A549 (cell line): ENCODE results near the gene TCEAL1. TPM values are rescaled to one million over a fixed set of nuclear protein-coding genes. Genes with fewer than 3 reads are reported as not detected.

Source experiments
- ATAC-seq, 2 experiments: fragments of 200-7000 bp in 1 of 2; fragments of >200 bp in 1 of 2; cut with Nextera tagmentation in 1 of 2; cut with Tn5 transposase in 1 of 2; 3 replicates each; pipeline versions ENCODE4 v1.8.0 to v1.9.1; 2018 to 2020; ENCODE audit warnings: mild to moderate bottlenecking in 1 of 2, moderate library complexity in 1 of 2
- CTCF ChIA-PET: fragments of 300-600 bp; sonication (Branson Sonifier 250); formaldehyde crosslinking; extraction: SDS; loops from one replicate; lab custom pipeline; 2021; ENCODE audit warnings: antibody characterized with exemption, inconsistent platforms; lab: Yijun Ruan, JAX
- POLR2A ChIA-PET: fragments of 350-600 bp; formaldehyde crosslinking; extraction: SDS; loops from one replicate; lab custom pipeline; 2021; ENCODE audit warnings: antibody characterized with exemption, inconsistent platforms; lab: Yijun Ruan, JAX
- DNase-seq, 2 experiments: peaks; one replicate each; pipeline versions ENCODE4 v3.0.0 to v3.0.0-alpha.2; 2011 to 2016; ENCODE audit warnings: low read depth in 1 of 2, low spot score in 1 of 2
- FAIRE-seq: peaks from 2 replicates; lab custom pipeline; 2011; peaks lifted over from hg19 to GRCh38; lab: Jason Lieb, UNC
- H3K27ac ChIP-seq, 2 experiments: fragments of >200 bp; sonication (Bioruptor Twin); formaldehyde crosslinking; 3 replicates each; pipeline ENCODE4 v1.5.1; 2016 to 2017
- H3K4me1 ChIP-seq: fragments of >200 bp; sonication (Bioruptor Twin); formaldehyde crosslinking; 3 replicates; pipeline ENCODE4 v1.6.1; 2016
- H3K4me2 ChIP-seq: fragments of >200 bp; sonication (Bioruptor Twin); formaldehyde crosslinking; 3 replicates; pipeline ENCODE4 v1.6.1; 2016
- H3K4me3 ChIP-seq: fragments of >200 bp; sonication (Bioruptor Twin); formaldehyde crosslinking; 3 replicates; pipeline ENCODE4 v1.5.1; 2016
- H3K9me3 ChIP-seq: fragments of >200 bp; sonication (Bioruptor Twin); formaldehyde crosslinking; 3 replicates; pipeline ENCODE4 v1.6.1; 2016
- CBX8 ChIP-seq: fragments of 200-600 bp; sonication (generic); IDR thresholded peaks from 2 replicates; pipeline ENCODE4 v1.6.1; 2016
- CEBPB ChIP-seq, 2 experiments: fragments of >200 bp in 1 of 2; sonication (Bioruptor Twin) in 1 of 2; formaldehyde crosslinking in 1 of 2; IDR thresholded peaks; 2 replicates each; pipeline ENCODE4 v1.6.1; 2012 to 2016
- EP300 ChIP-seq, 2 experiments: fragments of >200 bp; sonication (Bioruptor Twin); formaldehyde crosslinking; IDR thresholded peaks; 2 replicates in 1 of 2; 3 replicates in 1 of 2; pipeline ENCODE4 v1.6.1; 2016 to 2017
- FOSB ChIP-seq: fragments of 250-450 bp; sonication (Bioruptor Pico); IDR thresholded peaks from 2 replicates; pipeline ENCODE4 v1.5.0; 2020; ENCODE audit warnings: mild to moderate bottlenecking, moderate library complexity
- GATA3 ChIP-seq: IDR thresholded peaks from 2 replicates; pipeline ENCODE4 v1.6.1; 2012; ENCODE audit warnings: borderline replicate concordance
- JUNB ChIP-seq: fragments of >200 bp; sonication (Bioruptor Twin); formaldehyde crosslinking; IDR thresholded peaks from 2 replicates; pipeline ENCODE4 v1.6.1; 2016
- MAX ChIP-seq: IDR thresholded peaks from 2 replicates; pipeline ENCODE4 v1.6.1; 2012
- MYC ChIP-seq: IDR thresholded peaks from 2 replicates; pipeline ENCODE4 v1.6.1; 2012; ENCODE audit warnings: mild to moderate bottlenecking, inconsistent platforms, low read length, improper control_type of control experiment, borderline replicate concordance
- NPAS2 ChIP-seq: fragments of 250-450 bp; sonication (Bioruptor Pico); IDR thresholded peaks from 2 replicates; pipeline ENCODE4 v1.8.0; 2022; ENCODE audit warnings: mild to moderate bottlenecking, moderate library complexity, borderline replicate concordance
- NR3C1 ChIP-seq: fragments of >200 bp; sonication (Bioruptor Twin); formaldehyde crosslinking; IDR thresholded peaks from 3 replicates; pipeline ENCODE4 v1.6.1; 2017
- POLR2A ChIP-seq: IDR thresholded peaks from 2 replicates; pipeline ENCODE4 v1.6.1; 2012; ENCODE audit warnings: mild to moderate bottlenecking, low read length
- SREBF2 ChIP-seq: fragments of 450-650 bp; IDR thresholded peaks from 2 replicates; pipeline ENCODE4 v1.6.1; 2014; ENCODE audit warnings: mild to moderate bottlenecking, moderate library complexity
- TP53 ChIP-seq: fragments of 250-450 bp; sonication (Bioruptor Pico); IDR thresholded peaks from 2 replicates; pipeline ENCODE4 v1.5.0; 2021; ENCODE audit warnings: mild to moderate bottlenecking, moderate library complexity
- ZFP36 ChIP-seq: fragments of 450-650 bp; IDR thresholded peaks from 2 replicates; pipeline ENCODE4 v1.6.1; 2014; ENCODE audit warnings: borderline replicate concordance; ENCODE audit not compliant: partially characterized antibody
- ZSCAN20 ChIP-seq: fragments of 250-450 bp; sonication (Bioruptor Pico); IDR thresholded peaks from 2 replicates; pipeline ENCODE4 v1.8.0; 2022; ENCODE audit warnings: mild to moderate bottlenecking, moderate library complexity
- WGBS: methylation state at CpG from one replicate; pipeline ENCODE4 v1.1.6; 2017; ENCODE audit errors: missing lambda C conversion rate; 5-methylcytosine and 5-hydroxymethylcytosine counted together
- polyA plus RNA-seq, 4 experiments: library from polyadenylated mRNA; depleted of rRNA in 3 of 4; stranded (reverse); fragments of >200 nt; fragmentation: RNase III in 1 of 4; extraction: RNeasy Plus Mini Kit Qiagen cat#74134 plus additional on column Dnase treatment in 1 of 4; gene quantifications; 2 replicates in 3 of 4; 3 replicates in 1 of 4; pipeline ENCODE4 v1.2.3, GENCODE V29; 2011 to 2017
- TF ChIP-seq, protein P1 (sequence below): fragments of 250-450 bp; sonication (Bioruptor Pico); IDR thresholded peaks from 2 replicates; pipeline ENCODE4 v1.5.0; 2021; ENCODE audit warnings: mild to moderate bottlenecking, moderate library complexity, borderline replicate concordance
- TF ChIP-seq, protein P2 (sequence below): fragments of 150-350 bp; IDR thresholded peaks from 2 replicates; pipeline ENCODE4 v1.6.1; 2014; ENCODE audit warnings: low read depth, mild to moderate bottlenecking, low read length

Gene TCEAL1
- polyA plus RNA-seq, 2 of the 4 experiments (the other 2 are of a cell fraction), result 40.7 to 42.1 TPM

- ChIA-PET CTCF (interaction anchor here (3.6 kb wide), 1 partner anchor 37 kb away, joined by 21 read pairs; no protein-coding TSS in a partner anchor), POLR2A (interaction anchor here (0.9 kb wide), 1 partner anchor 36 kb away, joined by 3 read pairs; no protein-coding TSS in a partner anchor)
- WGBS, result 73% methylated on average over 2 of the region's 3 CpGs
- Histone ChIP-seq H3K4me3 (no peak overlapping the region), H3K4me2 (no peak overlapping the region), H3K27ac (no peak overlapping the region), H3K4me1 (no peaks in the 10 kb centered on the region), H3K9me3 (no peaks in the 10 kb centered on the region)
- DNase-seq (no peak), FAIRE-seq (peak; percentile 56), ATAC-seq (peak in 1 of 2 experiments; percentile 49; a peak in 1 of 6 replicates)
- TF ChIP-seq TP53 (no peak), ZFP36 (no peak)
Measured at GRCh38 chrX:103666202-103667107, 37.7 kb downstream of the TCEAL1 start.

- POLR2A ChIA-PET, result no interaction called here
- DNase-seq (no peak), ATAC-seq (no peak), FAIRE-seq (no peak)
- Histone ChIP-seq H3K4me3 (no peak overlapping the region), H3K4me2 (no peak overlapping the region), H3K27ac (no peak overlapping the region), H3K4me1 (no peaks in the 10 kb centered on the region), H3K9me3 (no peaks in the 10 kb centered on the region)
- TF ChIP-seq MAX, result no peak
- TF ChIP-seq MYC, result no peak
- TF ChIP-seq EP300 (IDR thresholded peaks at IDR 0.05), result no peak
- no peak for TF ChIP-seq NPAS2
- no peak for TF ChIP-seq ZFP36
- no peak for TF ChIP-seq TP53
- no peak for TF ChIP-seq GATA3
- TF ChIP-seq JUNB, result no peak
- no peak for TF ChIP-seq CEBPB (IDR thresholded peaks at IDR 0.05)
- TF ChIP-seq, protein P1, sequence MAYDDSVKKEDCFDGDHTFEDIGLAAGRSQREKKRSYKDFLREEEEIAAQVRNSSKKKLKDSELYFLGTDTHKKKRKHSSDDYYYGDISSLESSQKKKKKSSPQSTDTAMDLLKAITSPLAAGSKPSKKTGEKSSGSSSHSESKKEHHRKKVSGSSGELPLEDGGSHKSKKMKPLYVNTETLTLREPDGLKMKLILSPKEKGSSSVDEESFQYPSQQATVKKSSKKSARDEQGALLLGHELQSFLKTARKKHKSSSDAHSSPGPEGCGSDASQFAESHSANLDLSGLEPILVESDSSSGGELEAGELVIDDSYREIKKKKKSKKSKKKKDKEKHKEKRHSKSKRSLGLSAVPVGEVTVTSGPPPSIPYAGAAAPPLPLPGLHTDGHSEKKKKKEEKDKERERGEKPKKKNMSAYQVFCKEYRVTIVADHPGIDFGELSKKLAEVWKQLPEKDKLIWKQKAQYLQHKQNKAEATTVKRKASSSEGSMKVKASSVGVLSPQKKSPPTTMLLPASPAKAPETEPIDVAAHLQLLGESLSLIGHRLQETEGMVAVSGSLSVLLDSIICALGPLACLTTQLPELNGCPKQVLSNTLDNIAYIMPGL (CRISPR knock-in tag), result no peak
- TF ChIP-seq, protein P2, sequence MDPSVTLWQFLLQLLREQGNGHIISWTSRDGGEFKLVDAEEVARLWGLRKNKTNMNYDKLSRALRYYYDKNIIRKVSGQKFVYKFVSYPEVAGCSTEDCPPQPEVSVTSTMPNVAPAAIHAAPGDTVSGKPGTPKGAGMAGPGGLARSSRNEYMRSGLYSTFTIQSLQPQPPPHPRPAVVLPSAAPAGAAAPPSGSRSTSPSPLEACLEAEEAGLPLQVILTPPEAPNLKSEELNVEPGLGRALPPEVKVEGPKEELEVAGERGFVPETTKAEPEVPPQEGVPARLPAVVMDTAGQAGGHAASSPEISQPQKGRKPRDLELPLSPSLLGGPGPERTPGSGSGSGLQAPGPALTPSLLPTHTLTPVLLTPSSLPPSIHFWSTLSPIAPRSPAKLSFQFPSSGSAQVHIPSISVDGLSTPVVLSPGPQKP, result no peak
- TF ChIP-seq ZSCAN20 (CRISPR knock-in tag), result no peak
- no peak for TF ChIP-seq SREBF2
- CTCF ChIA-PET, result interaction anchor here (0.6 to 2.8 kb wide), 2 partner anchors 39 to 41 kb away, joined by 5 to 10 read pairs; partner anchors contain the start of gene TMEM31
- WGBS, result 86% methylated on average over 1 of the region's 1 CpG
Measured at GRCh38 chrX:103669745-103670144, 41.0 kb downstream of the TCEAL1 start.

GRCh38 chrX:103674531-103675454 lies 46.0 kb downstream of the TCEAL1 start:
- H3K4me1 ChIP-seq, result no peaks in the 10 kb centered on the region
- peak; percentile 45 to 70; a peak in 5 of 6 replicates for ATAC-seq
- WGBS, result 89% methylated on average over 8 of the region's 8 CpGs
- H3K27ac ChIP-seq, result no peak overlapping the region
- H3K4me3 ChIP-seq, result no peak overlapping the region
- TF ChIP-seq FOSB (CRISPR knock-in tag) (0 out of 2 replicates have a peak, but pooled peaks have one; percentile 47), CBX8 (no peak), POLR2A (no peak), NR3C1 (no peak)
- TF ChIP-seq, all 56 proteins: peak for 1
- Histone ChIP-seq H3K9me3 (no peaks in the 10 kb centered on the region), H3K4me2 (no peak overlapping the region)
- POLR2A ChIA-PET, result interaction anchor here (0.6 kb wide), 1 partner anchor 12 kb away, joined by 12 read pairs; no protein-coding TSS in a partner anchor
- no peak for DNase-seq
- CTCF ChIA-PET, result no interaction called here
- FAIRE-seq, result peak; percentile 49
